Measurements from ENCODE around the gene TAF11.
A peak's percentile ranks its signal among the peaks of the same experiment; 100 is the strongest.
"Not testable (repeated sequence)": the region's sequence is repeated elsewhere in the genome, so short reads cannot be mapped to it uniquely, and the experiment has no call there.

TAF11 gene

GRCh38 chr6:34887753-34888513, at the start of gene TAF11:
Gene TAF11, minus strand, starts transcription at chr6:34888042. Its CDS starts 85 bp downstream, at chr6:34887957.
- peak; percentile 74 for DNase-seq (ENCODE audit: low read depth, low spot score)

- no peak for DNase-seq (ENCODE audit: low read depth, low spot score)
Measured at GRCh38 chr6:34934516-34934915, 46.7 kb upstream of the TAF11 start.

- not testable (repeated sequence) for DNase-seq (ENCODE audit: low read depth, low spot score)
Measured at GRCh38 chr6:34932202-34932601, 44.4 kb upstream of the TAF11 start.

GRCh38 chr6:34930221-34930620, 42.4 kb upstream of the TAF11 start:
- no peak for DNase-seq (ENCODE audit: low read depth, low spot score)

DNA sequence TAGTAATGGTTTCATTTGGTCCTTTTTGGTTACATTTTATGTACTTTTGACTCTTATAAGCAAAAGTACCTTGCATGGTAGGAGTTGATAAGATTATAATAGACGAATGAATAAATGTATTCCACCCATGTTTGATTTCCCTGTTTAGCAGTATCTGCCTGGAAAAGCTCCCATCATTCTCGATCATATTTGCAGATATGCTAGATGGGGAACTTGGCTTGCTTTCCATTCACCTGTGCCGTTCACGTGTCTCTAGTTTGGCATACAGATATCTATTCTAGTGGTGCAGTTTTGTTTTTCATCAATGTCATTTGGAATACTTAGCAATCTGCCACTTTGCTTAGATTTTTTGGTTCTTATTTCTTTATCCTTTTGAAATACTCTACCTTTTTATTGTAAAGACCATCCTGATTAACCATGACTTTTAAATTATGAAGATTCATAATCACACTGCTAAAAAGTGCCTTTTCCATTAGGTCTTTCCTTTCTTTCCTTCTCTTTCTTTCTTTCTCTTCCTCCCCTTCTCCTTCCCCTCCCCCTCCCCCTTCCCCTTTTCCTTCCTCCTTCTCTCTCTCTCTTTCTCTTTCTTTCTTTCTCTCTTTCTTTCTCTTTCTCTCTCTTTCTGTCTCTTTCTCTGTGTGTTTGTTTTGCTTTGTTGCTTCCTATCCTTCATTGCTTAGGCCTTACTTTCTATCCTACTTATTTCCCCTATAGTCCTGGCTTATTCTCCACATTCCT, 41.6 kb upstream of the TAF11 start:
- DNase-seq (ENCODE audit: low read depth, low spot score) = no peak

DNA sequence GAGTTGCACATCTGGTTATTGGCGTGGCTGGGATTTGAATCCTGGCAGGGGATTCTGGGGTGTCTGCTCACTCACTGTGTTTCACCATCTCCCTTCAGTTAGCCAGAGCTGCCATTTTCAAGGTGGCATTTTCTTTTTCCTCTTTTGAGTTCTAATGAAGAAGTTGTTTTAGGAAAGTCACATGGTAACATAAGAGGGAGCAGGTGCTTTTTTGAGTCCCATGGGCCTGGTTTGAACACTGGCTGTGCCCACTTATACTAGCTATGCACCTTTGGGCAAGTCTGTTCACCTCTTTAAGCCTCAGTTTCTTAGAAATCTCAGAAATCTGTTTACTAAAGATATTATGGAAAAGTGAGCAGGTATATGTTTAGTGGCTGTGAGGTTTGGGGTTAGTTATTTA, 40.9 kb upstream of the TAF11 start:
- DNase-seq (ENCODE audit: low read depth, low spot score) = no peak

GRCh38 chr6:34928220-34928619, 40.4 kb upstream of the TAF11 start:
- no peak for DNase-seq (ENCODE audit: low read depth, low spot score)

DNA sequence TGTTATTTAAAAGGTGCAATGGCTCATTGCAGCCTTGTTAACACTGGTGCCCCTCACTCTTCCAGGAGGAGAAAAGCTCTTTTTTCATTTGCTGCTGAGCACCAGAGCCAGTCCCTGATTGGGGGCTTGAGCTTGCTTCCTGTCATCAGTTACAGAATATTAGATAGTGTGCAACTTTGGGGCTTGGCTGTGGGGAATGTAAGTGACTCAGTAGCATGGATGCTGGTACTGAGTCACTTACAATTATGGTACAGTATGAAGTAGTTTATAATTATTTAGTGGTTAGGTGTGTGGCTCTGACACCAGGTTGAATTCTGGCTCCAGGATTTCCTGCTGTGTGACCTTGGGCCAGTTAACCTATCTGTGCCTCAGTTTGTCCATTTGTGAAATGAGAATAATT, 38.8 kb upstream of the TAF11 start:
- DNase-seq (ENCODE audit: low read depth, low spot score) = no peak

- DNase-seq (ENCODE audit: low read depth, low spot score) = no peak
Measured at GRCh38 chr6:34924831-34925625, 37.2 kb upstream of the TAF11 start.

GRCh38 chr6:34922177-34922663, 34.4 kb upstream of the TAF11 start:
- DNase-seq (ENCODE audit: low read depth, low spot score) = peak; percentile 11

DNA sequence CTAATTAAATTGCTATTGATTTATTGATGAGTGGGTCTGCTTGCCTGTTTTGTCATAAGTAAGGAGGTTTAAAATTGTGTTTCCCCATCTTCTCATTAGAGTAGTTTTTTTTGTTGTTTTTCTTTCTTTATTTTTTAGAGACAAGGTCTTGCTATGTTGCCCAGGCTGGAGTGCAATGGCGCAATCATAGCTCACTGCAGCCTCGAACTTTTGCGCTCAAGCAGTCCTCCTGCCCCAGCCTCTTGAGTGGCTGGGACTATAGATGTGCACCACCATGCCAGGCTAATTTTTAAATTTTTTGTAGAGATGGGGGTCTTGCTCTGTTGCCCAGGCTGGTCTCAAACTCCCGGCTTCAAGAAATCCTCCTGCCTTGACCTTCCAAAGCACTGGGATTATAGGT, 32.3 kb upstream of the TAF11 start:
- DNase-seq (ENCODE audit: low read depth, low spot score) = no peak

DNA sequence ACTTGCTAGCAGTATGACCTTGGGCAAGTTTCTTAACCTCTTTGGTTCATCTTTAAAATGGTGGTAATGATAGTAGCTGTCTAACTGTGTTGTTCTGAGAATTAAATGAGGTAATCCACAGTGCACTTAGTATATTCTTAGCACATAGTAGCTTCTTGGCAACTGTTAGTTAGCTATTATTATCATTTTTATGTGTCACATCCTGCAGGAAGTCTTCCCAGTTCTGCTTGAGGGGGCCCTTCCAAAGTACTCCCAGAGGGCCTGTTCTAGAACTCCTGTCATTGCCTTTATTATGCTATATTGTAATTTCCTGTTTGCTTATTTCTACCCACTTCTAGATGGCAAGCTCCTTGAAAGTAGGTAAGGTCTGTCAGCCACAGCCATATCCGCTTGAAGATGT, 31.8 kb upstream of the TAF11 start:
- DNase-seq (ENCODE audit: low read depth, low spot score) = no peak

- DNase-seq (ENCODE audit: low read depth, low spot score) = no peak
Measured at GRCh38 chr6:34917626-34918285, 29.9 kb upstream of the TAF11 start.

- DNase-seq (ENCODE audit: low read depth, low spot score) = no peak
Measured at GRCh38 chr6:34916348-34916967, 28.6 kb upstream of the TAF11 start.

DNA sequence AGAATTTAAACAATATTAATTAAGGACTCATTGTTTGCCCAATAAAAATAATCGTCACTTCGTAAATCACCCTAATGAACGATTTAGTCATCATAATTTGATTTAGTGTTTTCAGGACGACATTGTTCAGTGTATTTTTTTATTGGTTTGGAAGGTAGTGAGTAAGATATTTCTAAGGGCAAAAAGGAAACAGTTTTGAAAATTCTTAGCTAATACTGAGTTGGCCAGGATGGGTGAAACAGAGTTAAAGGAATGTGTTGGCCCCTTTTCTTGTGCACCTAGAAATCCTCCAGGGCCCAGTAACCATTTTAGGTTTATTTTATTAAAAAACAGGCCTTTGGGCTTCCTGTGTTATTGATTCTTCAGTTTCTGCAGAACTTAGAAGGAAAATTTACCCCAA, 26.5 kb upstream of the TAF11 start:
- DNase-seq (ENCODE audit: low read depth, low spot score) = no peak

- no peak for DNase-seq (ENCODE audit: low read depth, low spot score)
Measured at GRCh38 chr6:34912715-34913464, 25.0 kb upstream of the TAF11 start.

DNA sequence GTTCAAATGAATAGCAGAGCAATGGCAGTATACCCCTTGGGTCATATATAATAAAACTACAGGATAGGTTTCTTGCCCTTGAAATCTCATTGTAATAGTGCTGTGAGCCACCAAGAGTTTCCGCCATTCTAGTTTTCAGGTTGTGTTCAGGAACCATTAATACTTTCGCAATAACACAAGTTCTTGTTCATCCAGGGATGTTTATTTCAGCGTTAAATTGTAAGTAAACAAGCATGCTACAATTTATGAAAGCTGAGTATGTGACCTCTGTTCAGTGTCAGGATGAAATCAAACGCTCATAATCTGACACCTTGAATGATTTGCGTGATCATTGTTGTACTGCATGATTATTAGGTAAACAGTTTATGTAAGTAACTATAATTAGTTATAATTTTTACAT, 24.0 kb upstream of the TAF11 start:
- no peak for DNase-seq (ENCODE audit: low read depth, low spot score)

- DNase-seq (ENCODE audit: low read depth, low spot score) = no peak
Measured at GRCh38 chr6:34909320-34909883, 21.6 kb upstream of the TAF11 start.

DNA sequence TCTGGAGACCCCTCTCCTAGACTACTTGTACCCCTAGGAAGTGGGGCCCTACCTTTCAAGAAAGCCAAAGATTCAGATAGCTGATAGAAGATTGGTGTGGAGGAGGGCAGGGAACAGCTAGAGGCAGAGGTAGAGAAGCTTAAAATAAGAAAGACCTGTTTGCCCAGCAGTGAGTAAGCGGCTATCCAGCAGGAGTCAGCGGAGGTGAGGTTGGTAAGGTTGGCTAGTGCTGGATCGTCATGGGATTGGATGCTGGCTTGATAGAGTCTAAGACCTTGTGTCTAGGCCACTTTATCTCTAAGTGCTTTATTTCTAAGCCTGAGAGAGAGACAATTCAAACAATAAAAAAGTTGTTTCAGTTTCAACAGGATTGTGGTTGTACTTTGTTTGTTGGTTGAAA, 20.4 kb upstream of the TAF11 start:
- no peak for DNase-seq (ENCODE audit: low read depth, low spot score)

- DNase-seq (ENCODE audit: low read depth, low spot score) = no peak
Measured at GRCh38 chr6:34906826-34907225, 19.0 kb upstream of the TAF11 start.

All from brain pericyte (primary cell).